ENCODE results near the gene SLC25A15.

The SLC25A15 gene

GRCh38 chr13:40764587-40765403 is 24.6 kb upstream of the SLC25A15 start:
- no peak for TF ChIP-seq CTCF (conservative IDR thresholded peaks at IDR 0.05; ENCODE audit: control insufficient read depth, insufficient read depth, low read depth, low read length)
- no peak overlapping the region for H3K4me3 ChIP-seq (ENCODE audit: control insufficient read depth, low read depth, low read length)
- peak; percentile 57 for DNase-seq (ENCODE audit: low read depth)

- no peak for DNase-seq (ENCODE audit: low read depth)
- H3K4me3 ChIP-seq (ENCODE audit: control insufficient read depth, low read depth, low read length), result no peak overlapping the region
- TF ChIP-seq CTCF (conservative IDR thresholded peaks at IDR 0.05; ENCODE audit: control insufficient read depth, insufficient read depth, low read depth, low read length), result no peak
Observed at GRCh38 chr13:40765602-40766001, 23.8 kb upstream of the SLC25A15 start.

- no peak for TF ChIP-seq CTCF (conservative IDR thresholded peaks at IDR 0.05; ENCODE audit: control insufficient read depth, insufficient read depth, low read depth, low read length)
- peak overlapping the region; percentile 99 for H3K4me3 ChIP-seq (ENCODE audit: control insufficient read depth, low read depth, low read length)
- DNase-seq (ENCODE audit: low read depth), result no peak
Observed at GRCh38 chr13:40769970-40770369, 19.4 kb upstream of the SLC25A15 start.

GRCh38 chr13:40770609-40770933 is 18.8 kb upstream of the SLC25A15 start:
- peak overlapping the region; percentile 99 for H3K4me3 ChIP-seq (ENCODE audit: control insufficient read depth, low read depth, low read length)
- TF ChIP-seq CTCF (conservative IDR thresholded peaks at IDR 0.05; ENCODE audit: control insufficient read depth, insufficient read depth, low read depth, low read length), result no peak
- DNase-seq (ENCODE audit: low read depth), result no peak

GRCh38 chr13:40770934-40771618 is 18.3 kb upstream of the SLC25A15 start, which contains the start of gene MRPS31:
Gene MRPS31, minus strand, starts transcription at chr13:40771190. Its CDS starts 54 bp downstream, at chr13:40771136.
- DNase-seq (ENCODE audit: low read depth), result peak; percentile 94
- no peak for TF ChIP-seq CTCF (conservative IDR thresholded peaks at IDR 0.05; ENCODE audit: control insufficient read depth, insufficient read depth, low read depth, low read length)
- H3K4me3 ChIP-seq (ENCODE audit: control insufficient read depth, low read depth, low read length), result peak within 1 kb of the TSS; percentile 99

- H3K4me3 ChIP-seq (ENCODE audit: control insufficient read depth, low read depth, low read length), result no peak overlapping the region
- no peak for DNase-seq (ENCODE audit: low read depth)
- no peak for TF ChIP-seq CTCF (conservative IDR thresholded peaks at IDR 0.05; ENCODE audit: control insufficient read depth, insufficient read depth, low read depth, low read length)
Observed at GRCh38 chr13:40772765-40773473, 16.5 kb upstream of the SLC25A15 start.

Data from fibroblast of mammary gland (primary cell).